ENCODE measurements around the gene CREB3L1.

DNA sequence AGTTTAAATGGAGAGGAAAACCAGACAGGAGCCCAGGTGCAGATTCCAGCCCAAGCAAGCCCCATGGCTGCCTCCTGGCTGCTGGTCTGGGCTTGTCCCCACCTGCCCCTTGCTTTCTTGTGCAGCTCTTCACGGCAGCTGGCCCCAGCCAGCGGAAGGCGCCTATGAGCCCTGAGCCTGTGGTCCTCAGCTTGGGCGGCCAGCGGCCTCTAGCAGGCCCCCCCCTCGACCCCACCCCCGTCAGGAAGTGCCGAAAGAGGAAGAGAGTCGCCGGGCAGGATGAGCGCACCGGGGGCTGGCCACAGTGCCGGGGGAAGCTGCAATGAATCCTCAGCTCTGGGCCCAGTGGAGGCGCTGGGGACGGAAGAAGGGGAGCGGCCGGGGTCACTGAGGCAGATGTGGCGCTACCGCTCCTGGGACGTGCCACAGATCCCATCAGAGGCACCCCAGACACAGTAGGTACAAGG, 67.7 kb downstream of the CREB3L1 start:
- TF ChIP-seq, protein P1, sequence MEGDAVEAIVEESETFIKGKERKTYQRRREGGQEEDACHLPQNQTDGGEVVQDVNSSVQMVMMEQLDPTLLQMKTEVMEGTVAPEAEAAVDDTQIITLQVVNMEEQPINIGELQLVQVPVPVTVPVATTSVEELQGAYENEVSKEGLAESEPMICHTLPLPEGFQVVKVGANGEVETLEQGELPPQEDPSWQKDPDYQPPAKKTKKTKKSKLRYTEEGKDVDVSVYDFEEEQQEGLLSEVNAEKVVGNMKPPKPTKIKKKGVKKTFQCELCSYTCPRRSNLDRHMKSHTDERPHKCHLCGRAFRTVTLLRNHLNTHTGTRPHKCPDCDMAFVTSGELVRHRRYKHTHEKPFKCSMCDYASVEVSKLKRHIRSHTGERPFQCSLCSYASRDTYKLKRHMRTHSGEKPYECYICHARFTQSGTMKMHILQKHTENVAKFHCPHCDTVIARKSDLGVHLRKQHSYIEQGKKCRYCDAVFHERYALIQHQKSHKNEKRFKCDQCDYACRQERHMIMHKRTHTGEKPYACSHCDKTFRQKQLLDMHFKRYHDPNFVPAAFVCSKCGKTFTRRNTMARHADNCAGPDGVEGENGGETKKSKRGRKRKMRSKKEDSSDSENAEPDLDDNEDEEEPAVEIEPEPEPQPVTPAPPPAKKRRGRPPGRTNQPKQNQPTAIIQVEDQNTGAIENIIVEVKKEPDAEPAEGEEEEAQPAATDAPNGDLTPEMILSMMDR (conservative IDR thresholded peaks at IDR 0.05; ENCODE audit: low read depth in 2 of 2): peak; percentile 23 to 43; a peak in 2 of 4 replicates
- TF ChIP-seq, protein P2, sequence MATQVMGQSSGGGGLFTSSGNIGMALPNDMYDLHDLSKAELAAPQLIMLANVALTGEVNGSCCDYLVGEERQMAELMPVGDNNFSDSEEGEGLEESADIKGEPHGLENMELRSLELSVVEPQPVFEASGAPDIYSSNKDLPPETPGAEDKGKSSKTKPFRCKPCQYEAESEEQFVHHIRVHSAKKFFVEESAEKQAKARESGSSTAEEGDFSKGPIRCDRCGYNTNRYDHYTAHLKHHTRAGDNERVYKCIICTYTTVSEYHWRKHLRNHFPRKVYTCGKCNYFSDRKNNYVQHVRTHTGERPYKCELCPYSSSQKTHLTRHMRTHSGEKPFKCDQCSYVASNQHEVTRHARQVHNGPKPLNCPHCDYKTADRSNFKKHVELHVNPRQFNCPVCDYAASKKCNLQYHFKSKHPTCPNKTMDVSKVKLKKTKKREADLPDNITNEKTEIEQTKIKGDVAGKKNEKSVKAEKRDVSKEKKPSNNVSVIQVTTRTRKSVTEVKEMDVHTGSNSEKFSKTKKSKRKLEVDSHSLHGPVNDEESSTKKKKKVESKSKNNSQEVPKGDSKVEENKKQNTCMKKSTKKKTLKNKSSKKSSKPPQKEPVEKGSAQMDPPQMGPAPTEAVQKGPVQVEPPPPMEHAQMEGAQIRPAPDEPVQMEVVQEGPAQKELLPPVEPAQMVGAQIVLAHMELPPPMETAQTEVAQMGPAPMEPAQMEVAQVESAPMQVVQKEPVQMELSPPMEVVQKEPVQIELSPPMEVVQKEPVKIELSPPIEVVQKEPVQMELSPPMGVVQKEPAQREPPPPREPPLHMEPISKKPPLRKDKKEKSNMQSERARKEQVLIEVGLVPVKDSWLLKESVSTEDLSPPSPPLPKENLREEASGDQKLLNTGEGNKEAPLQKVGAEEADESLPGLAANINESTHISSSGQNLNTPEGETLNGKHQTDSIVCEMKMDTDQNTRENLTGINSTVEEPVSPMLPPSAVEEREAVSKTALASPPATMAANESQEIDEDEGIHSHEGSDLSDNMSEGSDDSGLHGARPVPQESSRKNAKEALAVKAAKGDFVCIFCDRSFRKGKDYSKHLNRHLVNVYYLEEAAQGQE (IDR thresholded peaks at IDR 0.05; ENCODE audit: unreplicated experiment): no peak
- no peak for TF ChIP-seq POLR2AphosphoS5 (IDR thresholded peaks at IDR 0.05; ENCODE audit: low read depth)
- TF ChIP-seq CREB1 (CRISPR knock-in tag; IDR thresholded peaks at IDR 0.05; ENCODE audit: low read depth): no peak
- TF ChIP-seq ZNF114 (CRISPR knock-in tag; IDR thresholded peaks at IDR 0.05): no peak
- no peak for TF ChIP-seq EZH2 (IDR thresholded peaks at IDR 0.05; ENCODE audit: low read depth, unreplicated experiment)
- no peak for TF ChIP-seq JUNB (IDR thresholded peaks at IDR 0.05; ENCODE audit: unreplicated experiment)

Measured in GM23338 (cell line).